Measurements from ENCODE around the gene HS6ST3. TPM values are rescaled to one million over a fixed set of nuclear protein-coding genes. Genes with fewer than 3 reads are reported as not detected.
"Not testable (repeated sequence)": the region's sequence is repeated elsewhere in the genome, so short reads cannot be mapped to it uniquely, and the experiment has no call there.

The HS6ST3 gene
- polyA plus RNA-seq, 6 donors from 2014 or later, result not detected

DNA sequence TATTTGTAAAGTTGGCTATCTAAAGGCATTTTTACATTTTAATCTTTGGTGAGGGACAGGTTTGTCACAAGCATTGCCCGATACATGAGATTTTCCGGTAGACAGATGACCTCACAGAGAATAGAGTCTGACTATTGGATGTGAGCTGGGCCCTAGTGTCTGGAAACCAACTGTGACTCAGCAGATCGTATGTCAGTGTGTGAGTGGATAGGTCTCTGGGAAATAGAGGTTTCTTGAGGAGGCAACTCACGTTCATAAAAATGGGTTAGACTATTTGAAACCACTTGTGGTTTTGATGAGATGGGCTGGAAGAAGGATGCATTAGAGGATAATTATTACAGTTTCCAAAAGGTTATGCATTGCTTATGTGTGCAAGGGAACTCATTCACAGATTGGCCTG, 19.2 kb downstream of the HS6ST3 start:
- Mint-ChIP-seq H3K27ac (no peak overlapping the region), H3K36me3 (peaks cover 0 to 20% of the 10 kb centered on the region in 2 donors), H3K9me3 (peaks cover 12 to 50% (median 20%) of the 10 kb centered on the region in 7 donors), H3K27me3 (no peaks in the 10 kb centered on the region), H3K4me1 (no peaks in the 10 kb centered on the region), H3K4me3 (no peak overlapping the region)
- no peak for DNase-seq
- no peak for ATAC-seq (ENCODE audit: low read depth in 2 of 2)

GRCh38 chr13:96112936-96113335, 23.0 kb downstream of the HS6ST3 start:
- no peak for ATAC-seq (ENCODE audit: low read depth in 2 of 2)
- Mint-ChIP-seq H3K36me3 (peaks cover 0 to 6% of the 10 kb centered on the region in 2 donors), H3K27ac (no peak overlapping the region), H3K27me3 (no peaks in the 10 kb centered on the region), H3K9me3 (peaks cover 4 to 27% (median 11%) of the 10 kb centered on the region in 7 donors), H3K4me1 (no peaks in the 10 kb centered on the region), H3K4me3 (no peak overlapping the region)
- DNase-seq, result no peak

GRCh38 chr13:96115368-96115767, 25.5 kb downstream of the HS6ST3 start:
- not testable (repeated sequence) for H3K27ac Mint-ChIP-seq; H3K36me3 Mint-ChIP-seq; ATAC-seq (ENCODE audit: low read depth in 2 of 2); H3K4me1 Mint-ChIP-seq; H3K27me3 Mint-ChIP-seq; DNase-seq; H3K4me3 Mint-ChIP-seq
- H3K9me3 Mint-ChIP-seq, result peaks cover 0 to 10% (median 6%) of the 10 kb centered on the region in 7 donors

DNA sequence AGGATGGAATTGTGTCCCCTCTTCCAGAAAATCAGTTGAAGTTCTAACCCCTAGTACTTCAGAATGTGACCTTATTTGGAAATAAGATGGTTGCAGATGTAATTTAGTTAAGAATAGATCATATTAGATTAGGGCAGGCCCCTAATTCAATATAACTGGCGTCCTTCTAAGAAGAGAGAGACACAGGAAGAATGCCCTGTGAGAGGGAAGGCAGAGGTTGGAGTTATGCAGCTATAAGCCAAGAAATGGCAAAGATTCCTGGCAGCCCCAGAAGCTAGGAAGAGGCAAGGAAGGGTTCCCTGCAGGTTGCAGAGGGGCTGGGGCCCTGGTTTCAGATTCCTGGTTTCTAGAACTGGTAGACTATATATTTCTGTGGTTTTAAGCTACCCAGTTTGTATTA, 30.0 kb downstream of the HS6ST3 start:
- Mint-ChIP-seq H3K9me3 (peaks cover 0 to 7% (median 3%) of the 10 kb centered on the region in 7 donors), H3K36me3 (no peaks in the 10 kb centered on the region), H3K4me1 (no peaks in the 10 kb centered on the region), H3K4me3 (no peak overlapping the region), H3K27me3 (no peaks in the 10 kb centered on the region), H3K27ac (no peak overlapping the region)
- ATAC-seq (ENCODE audit: low read depth in 2 of 2) (no peak), DNase-seq (no peak)

DNA sequence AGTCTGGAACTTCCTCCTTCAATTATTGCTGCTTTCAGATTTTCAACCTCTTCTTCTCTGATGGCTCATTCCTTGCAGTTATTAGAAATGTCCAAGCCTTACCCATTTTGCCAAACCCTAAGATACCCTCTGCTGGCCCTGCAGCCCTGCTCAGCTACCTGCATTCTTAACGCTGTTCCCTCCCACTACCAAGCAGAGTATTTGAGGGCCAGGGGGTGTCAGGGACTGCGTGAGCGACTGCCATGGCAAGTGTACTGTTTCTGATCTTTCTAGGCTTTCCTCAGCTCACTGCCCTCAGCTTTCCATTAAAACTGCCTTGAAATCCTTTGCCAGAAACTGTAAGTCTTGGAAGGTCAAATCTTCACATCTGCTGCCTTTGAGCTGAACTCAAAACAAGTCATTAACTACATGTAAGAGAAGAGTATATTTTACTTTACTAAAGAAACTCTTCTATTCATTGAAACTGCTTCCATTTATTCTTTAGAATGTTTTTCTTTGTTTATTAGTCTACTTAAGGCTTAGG, 41.0 kb downstream of the HS6ST3 start:
- Mint-ChIP-seq H3K27me3 (no peaks in the 10 kb centered on the region), H3K4me1 (no peaks in the 10 kb centered on the region), H3K36me3 (no peaks in the 10 kb centered on the region), H3K9me3 (peaks cover 2 to 9% (median 6%) of the 10 kb centered on the region in 7 donors), H3K4me3 (no peak overlapping the region), H3K27ac (no peak overlapping the region)
- DNase-seq (no peak), ATAC-seq (ENCODE audit: low read depth in 2 of 2) (no peak)

DNA sequence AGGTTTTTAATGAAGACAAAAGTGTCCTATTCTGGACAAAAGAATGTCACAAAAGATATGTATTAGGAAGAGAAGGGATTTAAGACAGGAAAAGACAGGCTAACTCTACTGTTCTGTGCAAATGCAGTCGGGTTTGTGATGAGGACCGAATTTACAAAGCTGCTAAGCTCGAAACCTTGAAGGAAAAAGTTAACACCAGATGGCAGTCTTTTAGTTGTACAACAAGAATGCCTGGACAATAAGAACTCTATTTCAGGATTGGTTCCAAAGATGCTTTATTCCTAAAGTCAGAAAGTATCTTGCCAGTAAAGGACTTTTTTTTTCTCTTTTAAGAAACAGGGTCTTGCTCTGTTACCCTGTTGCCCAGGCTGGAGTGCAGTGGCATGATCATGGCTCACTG, 51.1 kb downstream of the HS6ST3 start:
- H3K9me3 Mint-ChIP-seq, result peaks cover 0 to 4% (median 1%) of the 10 kb centered on the region in 7 donors
- DNase-seq, result no peak
- no peaks in the 10 kb centered on the region for H3K36me3 Mint-ChIP-seq
- no peak for ATAC-seq (ENCODE audit: low read depth in 2 of 2)
- H3K4me3 Mint-ChIP-seq, result no peak overlapping the region
- no peaks in the 10 kb centered on the region for H3K27me3 Mint-ChIP-seq
- no peaks in the 10 kb centered on the region for H3K4me1 Mint-ChIP-seq
- H3K27ac Mint-ChIP-seq, result no peak overlapping the region

DNA sequence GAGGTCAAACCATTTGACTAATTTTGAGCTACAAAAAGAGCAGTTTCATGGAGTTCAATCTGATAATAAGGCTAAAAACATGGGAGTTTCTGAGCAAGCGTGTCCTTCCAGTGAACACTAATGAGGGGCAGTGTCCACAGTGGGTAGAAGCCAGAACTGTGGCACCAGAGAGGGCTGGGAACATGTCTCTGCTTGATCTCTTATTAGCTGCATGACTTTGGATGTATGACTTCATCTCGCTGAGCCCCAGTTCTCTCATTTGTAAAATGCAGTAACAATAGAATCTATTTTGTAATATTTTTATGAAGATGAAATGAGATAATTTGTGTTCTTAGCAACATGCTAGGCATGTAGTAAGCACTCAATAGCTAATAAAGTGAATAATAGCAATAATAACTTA, 69.8 kb downstream of the HS6ST3 start:
- Mint-ChIP-seq H3K27ac (no peak overlapping the region), H3K4me3 (no peak overlapping the region), H3K36me3 (no peaks in the 10 kb centered on the region), H3K9me3 (peaks cover 0 to 9% (median 2%) of the 10 kb centered on the region in 7 donors), H3K27me3 (no peaks in the 10 kb centered on the region), H3K4me1 (no peaks in the 10 kb centered on the region)
- ATAC-seq (ENCODE audit: low read depth in 2 of 2) (no peak), DNase-seq (no peak)

GRCh38 chr13:96161141-96161540, 71.2 kb downstream of the HS6ST3 start:
- H3K27me3 Mint-ChIP-seq, result no peaks in the 10 kb centered on the region
- H3K4me1 Mint-ChIP-seq, result no peaks in the 10 kb centered on the region
- H3K36me3 Mint-ChIP-seq, result peaks cover 0 to 5% of the 10 kb centered on the region in 2 donors
- peaks cover 0 to 12% (median 5%) of the 10 kb centered on the region in 7 donors for H3K9me3 Mint-ChIP-seq
- ATAC-seq (ENCODE audit: low read depth in 2 of 2) (no peak), DNase-seq (no peak)
- no peak overlapping the region for H3K27ac Mint-ChIP-seq
- H3K4me3 Mint-ChIP-seq, result no peak overlapping the region

DNA sequence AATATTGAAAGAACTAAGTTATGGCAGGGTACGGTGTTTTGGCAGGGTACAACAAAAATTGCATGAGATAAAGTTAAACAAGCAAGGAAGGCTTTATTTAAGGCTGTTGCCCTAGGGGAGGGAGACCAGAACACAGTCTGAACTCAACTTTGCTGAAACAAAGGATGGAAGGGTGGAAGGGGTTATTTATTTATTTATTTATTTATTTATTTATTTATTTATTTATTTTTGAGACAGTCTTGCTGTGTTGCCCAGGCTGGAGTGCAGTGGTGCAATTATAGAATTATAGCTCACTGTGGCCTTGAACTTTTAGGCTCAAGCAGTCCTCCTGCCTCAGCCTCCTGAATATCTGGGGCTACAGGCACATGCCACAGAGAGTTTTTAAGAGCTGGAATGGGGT, 75.9 kb downstream of the HS6ST3 start:
- H3K36me3 Mint-ChIP-seq, result peaks cover 0 to 5% of the 10 kb centered on the region in 2 donors
- no peaks in the 10 kb centered on the region for H3K27me3 Mint-ChIP-seq
- H3K27ac Mint-ChIP-seq, result peak overlapping the region in 1 of 6 donors; percentile 61
- H3K9me3 Mint-ChIP-seq, result peaks cover 0 to 17% (median 7%) of the 10 kb centered on the region in 7 donors
- no peak for DNase-seq
- no peak overlapping the region for H3K4me3 Mint-ChIP-seq
- ATAC-seq (ENCODE audit: low read depth in 2 of 2), result no peak
- no peaks in the 10 kb centered on the region for H3K4me1 Mint-ChIP-seq

DNA sequence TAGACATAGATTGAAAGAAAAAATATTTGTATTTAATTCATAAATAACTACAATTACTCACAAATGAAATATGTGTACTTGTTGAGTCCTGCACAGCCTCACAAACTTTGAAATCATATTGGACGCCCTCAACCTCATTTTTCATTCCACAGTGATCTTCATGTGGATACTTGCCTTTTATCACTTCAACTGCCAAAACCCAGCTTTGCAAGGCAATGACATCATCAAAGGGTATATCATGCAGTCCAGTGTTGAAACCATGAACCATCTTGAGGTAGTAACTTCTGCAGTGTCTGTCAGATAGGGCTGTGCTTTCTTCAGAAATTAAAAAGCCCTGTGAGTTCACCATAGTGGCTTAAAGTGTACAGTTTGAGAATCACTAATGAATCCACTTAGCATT, 82.2 kb downstream of the HS6ST3 start:
- DNase-seq (no peak), ATAC-seq (ENCODE audit: low read depth in 2 of 2) (no peak)
- Mint-ChIP-seq H3K27me3 (no peaks in the 10 kb centered on the region), H3K4me1 (no peaks in the 10 kb centered on the region), H3K9me3 (peaks cover 0 to 14% (median 4%) of the 10 kb centered on the region in 7 donors), H3K27ac (no peak overlapping the region), H3K36me3 (no peaks in the 10 kb centered on the region), H3K4me3 (no peak overlapping the region)

DNA sequence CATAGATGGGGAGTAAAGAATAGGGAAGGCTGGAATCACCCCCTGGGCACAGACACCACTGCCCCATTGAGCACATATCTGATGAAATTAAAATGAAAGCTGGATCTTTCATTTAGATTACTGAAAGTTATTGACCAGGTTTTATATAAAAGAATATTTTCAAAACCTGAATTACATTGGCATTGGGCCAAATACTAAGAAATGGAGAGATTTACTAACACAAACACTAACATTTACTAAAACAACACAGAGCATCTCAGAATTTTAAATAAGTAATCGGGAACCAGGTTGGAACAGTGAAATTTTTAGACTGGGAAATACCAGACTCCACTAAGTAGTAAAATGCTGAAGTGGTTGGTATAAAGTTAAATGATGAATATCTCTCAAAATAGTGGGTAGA, 88.9 kb downstream of the HS6ST3 start:
- H3K27ac Mint-ChIP-seq, result no peak overlapping the region

DNA sequence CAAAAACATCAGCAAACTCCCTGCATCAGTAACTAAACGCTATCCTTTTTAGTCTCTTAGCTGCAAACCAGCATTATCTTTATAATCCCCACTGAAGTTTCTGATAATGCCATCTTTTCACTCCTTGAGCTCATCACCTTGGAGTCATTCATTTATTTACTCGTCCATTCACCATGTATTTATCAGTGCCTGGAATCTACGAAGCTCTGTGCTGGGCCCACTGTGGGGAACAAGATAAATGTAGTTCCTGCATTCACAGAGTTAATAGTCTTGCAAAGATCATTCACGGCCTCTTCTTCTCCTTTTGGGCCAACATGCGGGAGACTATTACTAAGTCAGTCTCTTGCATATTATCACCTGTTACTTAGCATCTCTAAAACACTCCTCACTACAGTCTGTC, 89.4 kb downstream of the HS6ST3 start:
- no peak for ATAC-seq (ENCODE audit: low read depth in 2 of 2)
- H3K27me3 Mint-ChIP-seq, result no peaks in the 10 kb centered on the region

More for the DNA sequence above, 88.9 kb downstream of the HS6ST3 start:
- ATAC-seq (ENCODE audit: low read depth in 2 of 2) (no peak), DNase-seq (no peak)
- H3K36me3 Mint-ChIP-seq, result no peaks in the 10 kb centered on the region
- H3K9me3 Mint-ChIP-seq, result peaks cover 0 to 8% (median 1%) of the 10 kb centered on the region in 7 donors
- H3K27me3 Mint-ChIP-seq, result no peaks in the 10 kb centered on the region
- no peak overlapping the region for H3K4me3 Mint-ChIP-seq
- H3K4me1 Mint-ChIP-seq, result no peaks in the 10 kb centered on the region

GRCh38 chr13:96181911-96182310, 92.0 kb downstream of the HS6ST3 start:
- Mint-ChIP-seq H3K4me1 (no peaks in the 10 kb centered on the region), H3K36me3 (peaks cover 0 to 7% of the 10 kb centered on the region in 2 donors), H3K27ac (no peak overlapping the region), H3K27me3 (no peaks in the 10 kb centered on the region), H3K4me3 (no peak overlapping the region), H3K9me3 (peaks cover 0 to 7% (median 6%) of the 10 kb centered on the region in 7 donors)
- DNase-seq, result no peak
- ATAC-seq (ENCODE audit: low read depth in 2 of 2), result no peak

More for the DNA sequence above, 89.4 kb downstream of the HS6ST3 start:
- no peak overlapping the region for H3K4me3 Mint-ChIP-seq
- peaks cover 0 to 4% of the 10 kb centered on the region in 2 donors for H3K36me3 Mint-ChIP-seq
- H3K9me3 Mint-ChIP-seq, result peaks cover 0 to 8% (median 2%) of the 10 kb centered on the region in 7 donors
- no peaks in the 10 kb centered on the region for H3K4me1 Mint-ChIP-seq
- DNase-seq, result no peak
- no peak overlapping the region for H3K27ac Mint-ChIP-seq

- Mint-ChIP-seq H3K4me1 (no peaks in the 10 kb centered on the region), H3K27ac (no peak overlapping the region), H3K9me3 (peaks cover 0 to 10% (median 4%) of the 10 kb centered on the region in 7 donors), H3K27me3 (no peaks in the 10 kb centered on the region), H3K36me3 (peaks cover 0 to 7% of the 10 kb centered on the region in 2 donors), H3K4me3 (no peak overlapping the region)
- ATAC-seq (ENCODE audit: low read depth in 2 of 2), result no peak
- no peak for DNase-seq
Observed at GRCh38 chr13:96185818-96186217, 95.9 kb downstream of the HS6ST3 start.

- Mint-ChIP-seq H3K36me3 (no peaks in the 10 kb centered on the region), H3K9me3 (peaks cover 0 to 19% (median 3%) of the 10 kb centered on the region in 7 donors), H3K27ac (no peak overlapping the region), H3K27me3 (no peaks in the 10 kb centered on the region), H3K4me1 (no peaks in the 10 kb centered on the region), H3K4me3 (no peak overlapping the region)
- ATAC-seq (ENCODE audit: low read depth in 2 of 2) (no peak), DNase-seq (no peak)
Observed at GRCh38 chr13:96191367-96191766, 101.5 kb downstream of the HS6ST3 start.
